GM23338 (cell line): ENCODE measurements around the gene ADPRHL1.

Experiments used
- EZH2 ChIP-seq: fragments of 200-600 bp; sonication (generic); IDR thresholded peaks from one replicate; pipeline ENCODE4 v1.8.0; 2017; ENCODE audit warnings: antibody characterized with exemption, mild to moderate bottlenecking, low read depth; ENCODE audit not compliant: unreplicated experiment
- EZH2phosphoT487 ChIP-seq: fragments of 200-600 bp; sonication (generic); IDR thresholded peaks from one replicate; pipeline ENCODE4 v1.8.1; 2018; ENCODE audit warnings: antibody characterized with exemption; ENCODE audit not compliant: unreplicated experiment
- POLR2AphosphoS5 ChIP-seq: IDR thresholded peaks from 2 replicates; pipeline ENCODE4 v1.6.1; 2016; ENCODE audit warnings: antibody characterized with exemption, low read depth
- STAT1 ChIP-seq: IDR thresholded peaks from one replicate; pipeline ENCODE4 v1.6.1; 2016; ENCODE audit warnings: antibody characterized with exemption; ENCODE audit not compliant: unreplicated experiment
- ZNF114 ChIP-seq: fragments of 250-450 bp; sonication (Bioruptor Pico); IDR thresholded peaks from 2 replicates; pipeline ENCODE4 v1.5.0; 2020; ENCODE audit warnings: mild to moderate bottlenecking, moderate library complexity
- TF ChIP-seq, protein P1 (sequence below), 2 experiments: fragments of 200-600 bp in 1 of 2; sonication (generic) in 1 of 2; conservative IDR thresholded peaks; 2 replicates each; pipeline versions ENCODE4 v1.5.1 to v1.6.1; 2016 to 2017; ENCODE audit warnings: antibody characterized with exemption in 2 of 2, low read depth in 2 of 2, mild to moderate bottlenecking in 2 of 2, moderate library complexity in 1 of 2
- TF ChIP-seq, protein P2 (sequence below): IDR thresholded peaks from one replicate; pipeline ENCODE4 v1.6.1; 2018; ENCODE audit warnings: antibody characterized with exemption; ENCODE audit not compliant: unreplicated experiment

DNA sequence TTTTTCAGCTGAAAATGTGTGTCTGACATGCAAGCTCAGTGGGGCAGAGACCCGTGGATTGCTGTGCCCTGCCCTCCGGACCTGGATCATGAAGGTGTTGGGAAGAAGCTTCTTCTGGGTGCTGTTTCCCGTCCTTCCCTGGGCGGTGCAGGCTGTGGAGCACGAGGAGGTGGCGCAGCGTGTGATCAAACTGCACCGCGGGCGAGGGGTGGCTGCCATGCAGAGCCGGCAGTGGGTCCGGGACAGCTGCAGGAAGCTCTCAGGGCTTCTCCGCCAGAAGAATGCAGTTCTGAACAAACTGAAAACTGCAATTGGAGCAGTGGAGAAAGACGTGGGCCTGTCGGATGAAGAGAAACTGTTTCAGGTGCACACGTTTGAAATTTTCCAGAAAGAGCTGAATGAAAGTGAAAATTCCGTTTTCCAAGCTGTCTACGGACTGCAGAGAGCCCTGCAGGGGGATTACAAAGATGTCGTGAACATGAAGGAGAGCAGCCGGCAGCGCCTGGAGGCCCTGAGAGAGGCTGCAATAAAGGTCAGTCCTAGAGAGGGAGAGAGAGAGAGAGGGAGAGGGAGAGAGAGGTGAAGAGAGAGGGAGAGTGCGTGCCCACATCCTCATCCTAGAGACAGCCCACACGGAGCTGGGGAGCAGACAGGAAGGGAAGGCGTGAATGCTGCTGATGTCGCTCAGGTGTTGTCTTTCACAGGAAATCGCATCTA, 42.4 kb upstream of the ADPRHL1 start:
- TF ChIP-seq, protein P1, sequence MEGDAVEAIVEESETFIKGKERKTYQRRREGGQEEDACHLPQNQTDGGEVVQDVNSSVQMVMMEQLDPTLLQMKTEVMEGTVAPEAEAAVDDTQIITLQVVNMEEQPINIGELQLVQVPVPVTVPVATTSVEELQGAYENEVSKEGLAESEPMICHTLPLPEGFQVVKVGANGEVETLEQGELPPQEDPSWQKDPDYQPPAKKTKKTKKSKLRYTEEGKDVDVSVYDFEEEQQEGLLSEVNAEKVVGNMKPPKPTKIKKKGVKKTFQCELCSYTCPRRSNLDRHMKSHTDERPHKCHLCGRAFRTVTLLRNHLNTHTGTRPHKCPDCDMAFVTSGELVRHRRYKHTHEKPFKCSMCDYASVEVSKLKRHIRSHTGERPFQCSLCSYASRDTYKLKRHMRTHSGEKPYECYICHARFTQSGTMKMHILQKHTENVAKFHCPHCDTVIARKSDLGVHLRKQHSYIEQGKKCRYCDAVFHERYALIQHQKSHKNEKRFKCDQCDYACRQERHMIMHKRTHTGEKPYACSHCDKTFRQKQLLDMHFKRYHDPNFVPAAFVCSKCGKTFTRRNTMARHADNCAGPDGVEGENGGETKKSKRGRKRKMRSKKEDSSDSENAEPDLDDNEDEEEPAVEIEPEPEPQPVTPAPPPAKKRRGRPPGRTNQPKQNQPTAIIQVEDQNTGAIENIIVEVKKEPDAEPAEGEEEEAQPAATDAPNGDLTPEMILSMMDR (conservative IDR thresholded peaks at IDR 0.05; ENCODE audit: low read depth in 2 of 2): no peak
- TF ChIP-seq POLR2AphosphoS5: no peak
- TF ChIP-seq, protein P2, sequence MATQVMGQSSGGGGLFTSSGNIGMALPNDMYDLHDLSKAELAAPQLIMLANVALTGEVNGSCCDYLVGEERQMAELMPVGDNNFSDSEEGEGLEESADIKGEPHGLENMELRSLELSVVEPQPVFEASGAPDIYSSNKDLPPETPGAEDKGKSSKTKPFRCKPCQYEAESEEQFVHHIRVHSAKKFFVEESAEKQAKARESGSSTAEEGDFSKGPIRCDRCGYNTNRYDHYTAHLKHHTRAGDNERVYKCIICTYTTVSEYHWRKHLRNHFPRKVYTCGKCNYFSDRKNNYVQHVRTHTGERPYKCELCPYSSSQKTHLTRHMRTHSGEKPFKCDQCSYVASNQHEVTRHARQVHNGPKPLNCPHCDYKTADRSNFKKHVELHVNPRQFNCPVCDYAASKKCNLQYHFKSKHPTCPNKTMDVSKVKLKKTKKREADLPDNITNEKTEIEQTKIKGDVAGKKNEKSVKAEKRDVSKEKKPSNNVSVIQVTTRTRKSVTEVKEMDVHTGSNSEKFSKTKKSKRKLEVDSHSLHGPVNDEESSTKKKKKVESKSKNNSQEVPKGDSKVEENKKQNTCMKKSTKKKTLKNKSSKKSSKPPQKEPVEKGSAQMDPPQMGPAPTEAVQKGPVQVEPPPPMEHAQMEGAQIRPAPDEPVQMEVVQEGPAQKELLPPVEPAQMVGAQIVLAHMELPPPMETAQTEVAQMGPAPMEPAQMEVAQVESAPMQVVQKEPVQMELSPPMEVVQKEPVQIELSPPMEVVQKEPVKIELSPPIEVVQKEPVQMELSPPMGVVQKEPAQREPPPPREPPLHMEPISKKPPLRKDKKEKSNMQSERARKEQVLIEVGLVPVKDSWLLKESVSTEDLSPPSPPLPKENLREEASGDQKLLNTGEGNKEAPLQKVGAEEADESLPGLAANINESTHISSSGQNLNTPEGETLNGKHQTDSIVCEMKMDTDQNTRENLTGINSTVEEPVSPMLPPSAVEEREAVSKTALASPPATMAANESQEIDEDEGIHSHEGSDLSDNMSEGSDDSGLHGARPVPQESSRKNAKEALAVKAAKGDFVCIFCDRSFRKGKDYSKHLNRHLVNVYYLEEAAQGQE: no peak
- TF ChIP-seq ZNF114 (CRISPR knock-in tag): no peak
- no peak for TF ChIP-seq EZH2
- TF ChIP-seq STAT1: no peak
- no peak for TF ChIP-seq EZH2phosphoT487
